ENCODE data around the gene PPP1R37.

DNA sequence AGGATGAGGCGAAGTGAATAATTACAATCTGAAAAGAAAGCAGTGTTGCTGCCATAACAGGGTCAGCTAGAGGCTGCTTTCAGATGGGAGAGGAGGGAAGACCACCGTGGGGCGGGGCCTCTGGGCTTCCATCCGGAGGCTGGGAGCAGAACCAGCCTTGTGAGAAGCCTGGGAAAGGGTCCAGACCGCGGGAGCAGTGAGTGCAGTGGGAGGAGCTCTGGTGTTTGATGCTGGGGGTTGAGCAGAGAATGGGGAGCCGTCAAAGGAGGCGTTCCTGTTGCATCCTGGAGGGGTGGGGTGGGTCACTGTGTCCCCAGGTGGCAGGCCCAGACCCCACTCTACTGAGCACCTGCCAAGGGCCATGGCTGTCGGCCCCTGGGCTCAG lies 49.7 kb downstream of the PPP1R37 start:
- no peak for TF ChIP-seq ZZZ3 (CRISPR knock-in tag; IDR thresholded peaks at IDR 0.05; ENCODE audit: borderline replicate concordance)
- no peak for TF ChIP-seq SIN3B (IDR thresholded peaks at IDR 0.05; ENCODE audit: low read length)
- TF ChIP-seq ZNF468 (CRISPR knock-in tag; IDR thresholded peaks at IDR 0.05), result no peak
- TF ChIP-seq ZMYM4 (CRISPR knock-in tag; IDR thresholded peaks at IDR 0.05), result no peak
- no peak for TF ChIP-seq RBFOX2 (IDR thresholded peaks at IDR 0.05; ENCODE audit: low read depth, low read length)

Measured in HepG2 (cell line).